NCI-H2196 (cell line): Measurements from ENCODE around the gene CST4.
"Not testable (repeated sequence)": the region's sequence is repeated elsewhere in the genome, so short reads cannot be mapped to it uniquely, and the experiment has no call there.

Experiments
- DNase-seq: peaks from one replicate; lab custom pipeline; 2025; ENCODE audit not compliant: unreplicated experiment; lab: John Stamatoyannopoulos, UW

The CST4 gene

GRCh38 chr20:23662276-23662870, 26.5 kb downstream of the CST4 start:
- DNase-seq, result no peak

- no peak for DNase-seq
These were observed 27.8 kb downstream of the CST4 start for GRCh38 chr20:23661002-23661429.

GRCh38 chr20:23659989-23660837, 28.6 kb downstream of the CST4 start:
- DNase-seq, result no peak

- DNase-seq, result not testable (repeated sequence)
These were observed 29.2 kb downstream of the CST4 start for GRCh38 chr20:23659610-23659988.

- DNase-seq, result no peak
These were observed 29.7 kb downstream of the CST4 start for GRCh38 chr20:23658989-23659609.

GRCh38 chr20:23658336-23658735, 30.5 kb downstream of the CST4 start:
- DNase-seq, result no peak

GRCh38 chr20:23657202-23657601, 31.6 kb downstream of the CST4 start:
- DNase-seq, result no peak

GRCh38 chr20:23656372-23656771, 32.5 kb downstream of the CST4 start:
- no peak for DNase-seq

GRCh38 chr20:23655491-23656211, 33.2 kb downstream of the CST4 start:
- DNase-seq, result no peak

GRCh38 chr20:23654717-23655116, 34.1 kb downstream of the CST4 start:
- no peak for DNase-seq

- DNase-seq, result no peak
These were observed 34.8 kb downstream of the CST4 start for GRCh38 chr20:23654000-23654399.

- DNase-seq, result no peak
These were observed 35.4 kb downstream of the CST4 start for GRCh38 chr20:23653400-23653938.

- DNase-seq, result no peak
These were observed 35.9 kb downstream of the CST4 start for GRCh38 chr20:23652926-23653325.

GRCh38 chr20:23652371-23652770, 36.5 kb downstream of the CST4 start:
- DNase-seq, result no peak

- DNase-seq, result no peak
These were observed 37.7 kb downstream of the CST4 start for GRCh38 chr20:23651117-23651516.

- no peak for DNase-seq
These were observed 38.9 kb downstream of the CST4 start for GRCh38 chr20:23649830-23650417.

- no peak for DNase-seq
These were observed 39.6 kb downstream of the CST4 start for GRCh38 chr20:23649242-23649641.

GRCh38 chr20:23647346-23647745, 41.5 kb downstream of the CST4 start:
- no peak for DNase-seq

- DNase-seq, result no peak
These were observed 42.5 kb downstream of the CST4 start for GRCh38 chr20:23646106-23646873.

GRCh38 chr20:23645575-23645974, 43.3 kb downstream of the CST4 start:
- DNase-seq, result no peak
